Thyroid gland (tissue), 4 donors: ENCODE measurements around the gene NUP214. TPM values are rescaled to one million over a fixed set of nuclear protein-coding genes. Genes with fewer than 3 reads are reported as not detected.

ENCODE experiments used
- DNase-seq, 2 donors: peaks; one replicate each; pipeline ENCODE4 v3.0.0-alpha.2; 2019
- H3K27ac ChIP-seq, 3 donors: fragments of 200-600 bp; sonication (generic); 1 replicate in 2 of 3; 2 replicates in 1 of 3; pipeline ENCODE4 v1.5.1; 2016 to 2019; ENCODE audit warnings: mild to moderate bottlenecking in 1 of 3, moderate library complexity in 1 of 3
- H3K27me3 ChIP-seq: fragments of 200-600 bp; sonication (generic); one replicate; pipeline ENCODE4 v1.5.1; 2019
- H3K36me3 ChIP-seq, 2 donors: fragments of 200-600 bp; sonication (generic); one replicate each; pipeline ENCODE4 v1.5.1; 2016 to 2019
- H3K4me1 ChIP-seq, 2 donors: fragments of 200-600 bp; sonication (generic); one replicate each; pipeline ENCODE4 v1.5.1; 2017 to 2019
- H3K4me3 ChIP-seq, 3 donors: fragments of 200-600 bp; sonication (generic); replicated peaks in 1 of 3; 1 replicate in 2 of 3; 2 replicates in 1 of 3; pipeline ENCODE4 v1.5.1; 2016; ENCODE audit warnings: mild to moderate bottlenecking in 1 of 3
- H3K9me3 ChIP-seq: fragments of 200-600 bp; sonication (generic); one replicate; pipeline ENCODE4 v1.5.1; 2017
- POLR2A ChIP-seq, 2 donors: fragments of 450-650 bp; IDR thresholded peaks; one replicate each; pipeline ENCODE4 v1.6.1; 2017; ENCODE audit warnings: antibody characterized with exemption in 2 of 2, mild to moderate bottlenecking in 2 of 2, moderate library complexity in 1 of 2
- WGBS, 2 donors: methylation state at CpG; one replicate each; pipeline ENCODE4 v1.1.5; 2017; 5-methylcytosine and 5-hydroxymethylcytosine counted together
- intact Hi-C: fragments of 100-400 bp; cut with DNase I; formaldehyde crosslinking; loops from one replicate; pipeline ENCODE4 v1.15.1; 2023
- total RNA-seq, 4 donors: library from RNA; depleted of rRNA; stranded (reverse); fragments of >200 nt; gene quantifications; one replicate each; pipeline ENCODE4 v1.2.3, GENCODE V29; 2016
- TF ChIP-seq, protein P1 (sequence below), 6 experiments: fragments of 200-600 bp in 3 of 6; fragments of 450-650 bp in 3 of 6; sonication (generic) in 3 of 6; IDR thresholded peaks; one replicate each; pipeline ENCODE4 v1.5.1; 2016 to 2019; ENCODE audit warnings: antibody characterized with exemption in 6 of 6, mild to moderate bottlenecking in 2 of 6, inconsistent platforms in 1 of 6, moderate library complexity in 1 of 6

NUP214 gene
- total RNA-seq, 4 donors from 2014 or later = 27.3 to 59.2 (median 46.6) TPM

GRCh38 chr9:131194762-131195161, 69.4 kb downstream of the NUP214 start:
- Histone ChIP-seq H3K9me3 (no peaks in the 10 kb centered on the region), H3K36me3 (peaks cover 30 to 39% of the 10 kb centered on the region in 2 donors), H3K4me3 (no peak overlapping the region), H3K4me1 (no peaks in the 10 kb centered on the region), H3K27ac (no peak overlapping the region), H3K27me3 (no peaks in the 10 kb centered on the region)
- no peak for DNase-seq
- WGBS, 2 donors = 93% methylated on average over 3 of the region's 3 CpGs
- intact Hi-C loops = no loop called here
- TF ChIP-seq, protein P1, sequence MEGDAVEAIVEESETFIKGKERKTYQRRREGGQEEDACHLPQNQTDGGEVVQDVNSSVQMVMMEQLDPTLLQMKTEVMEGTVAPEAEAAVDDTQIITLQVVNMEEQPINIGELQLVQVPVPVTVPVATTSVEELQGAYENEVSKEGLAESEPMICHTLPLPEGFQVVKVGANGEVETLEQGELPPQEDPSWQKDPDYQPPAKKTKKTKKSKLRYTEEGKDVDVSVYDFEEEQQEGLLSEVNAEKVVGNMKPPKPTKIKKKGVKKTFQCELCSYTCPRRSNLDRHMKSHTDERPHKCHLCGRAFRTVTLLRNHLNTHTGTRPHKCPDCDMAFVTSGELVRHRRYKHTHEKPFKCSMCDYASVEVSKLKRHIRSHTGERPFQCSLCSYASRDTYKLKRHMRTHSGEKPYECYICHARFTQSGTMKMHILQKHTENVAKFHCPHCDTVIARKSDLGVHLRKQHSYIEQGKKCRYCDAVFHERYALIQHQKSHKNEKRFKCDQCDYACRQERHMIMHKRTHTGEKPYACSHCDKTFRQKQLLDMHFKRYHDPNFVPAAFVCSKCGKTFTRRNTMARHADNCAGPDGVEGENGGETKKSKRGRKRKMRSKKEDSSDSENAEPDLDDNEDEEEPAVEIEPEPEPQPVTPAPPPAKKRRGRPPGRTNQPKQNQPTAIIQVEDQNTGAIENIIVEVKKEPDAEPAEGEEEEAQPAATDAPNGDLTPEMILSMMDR (IDR thresholded peaks at IDR 0.05) = no peak
- no peak for TF ChIP-seq POLR2A (IDR thresholded peaks at IDR 0.05)

GRCh38 chr9:131197160-131197911, 72.0 kb downstream of the NUP214 start:
- no peaks in the 10 kb centered on the region for H3K9me3 ChIP-seq
- WGBS, 2 donors = 81 to 87% methylated on average over 9 to 11 of the region's 11 CpGs
- intact Hi-C loops = no loop called here
- H3K4me3 ChIP-seq = no peak overlapping the region
- no peaks in the 10 kb centered on the region for H3K27me3 ChIP-seq
- TF ChIP-seq POLR2A (IDR thresholded peaks at IDR 0.05) = no peak
- TF ChIP-seq, protein P1 (IDR thresholded peaks at IDR 0.05) = no peak
- no peaks in the 10 kb centered on the region for H3K4me1 ChIP-seq
- H3K36me3 ChIP-seq = peaks cover 37% of the 10 kb centered on the region in 2 donors
- no peak for DNase-seq
- H3K27ac ChIP-seq = no peak overlapping the region

GRCh38 chr9:131198041-131198715, 72.8 kb downstream of the NUP214 start:
- Histone ChIP-seq H3K9me3 (no peaks in the 10 kb centered on the region), H3K27ac (no peak overlapping the region), H3K36me3 (peaks cover 38 to 39% of the 10 kb centered on the region in 2 donors), H3K27me3 (no peaks in the 10 kb centered on the region), H3K4me3 (no peak overlapping the region), H3K4me1 (no peaks in the 10 kb centered on the region)
- 93 to 99% methylated on average over 14 to 15 of the region's 15 CpGs for WGBS, 2 donors
- TF ChIP-seq POLR2A (IDR thresholded peaks at IDR 0.05) = no peak
- TF ChIP-seq, protein P1 (IDR thresholded peaks at IDR 0.05) = no peak
- no peak for DNase-seq
- intact Hi-C loops = no loop called here

DNA sequence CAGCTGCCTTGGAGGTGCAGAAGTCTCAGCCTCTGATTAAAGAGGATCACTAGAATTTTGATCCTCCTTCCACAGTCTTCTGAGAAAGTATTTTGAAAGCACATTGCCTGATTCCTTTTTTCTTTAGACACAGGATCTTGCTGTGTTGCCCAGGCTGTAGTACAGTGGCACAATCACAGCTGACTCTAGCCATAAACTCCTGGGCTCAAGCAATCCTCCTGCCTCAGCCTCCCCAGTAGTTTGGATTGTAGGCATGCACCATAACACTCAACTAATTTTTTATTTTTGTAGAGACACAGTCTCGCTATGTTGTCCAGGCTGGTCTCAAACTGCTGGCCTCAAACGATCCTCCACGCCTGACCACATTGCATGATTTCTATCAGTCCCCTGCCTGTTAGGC, 76.5 kb downstream of the NUP214 start:
- Histone ChIP-seq H3K9me3 (no peaks in the 10 kb centered on the region), H3K27ac (no peak overlapping the region), H3K4me1 (no peaks in the 10 kb centered on the region), H3K27me3 (no peaks in the 10 kb centered on the region), H3K36me3 (peaks cover 34 to 40% of the 10 kb centered on the region in 2 donors), H3K4me3 (no peak overlapping the region)
- no peak for DNase-seq
- TF ChIP-seq, protein P1 (IDR thresholded peaks at IDR 0.05) = no peak
- TF ChIP-seq POLR2A (IDR thresholded peaks at IDR 0.05) = no peak
- WGBS, 2 donors = 95 to 96% methylated on average over 3 of the region's 3 CpGs
- intact Hi-C loops = no loop called here
